Ishikawa (cell line): Measurements from ENCODE around the gene TM4SF5.

Experiments
- CEBPB ChIP-seq: IDR thresholded peaks from 2 replicates; pipeline ENCODE4 v1.6.1; 2012
- EGR1 ChIP-seq: IDR thresholded peaks from 2 replicates; pipeline ENCODE4 v1.6.1; 2012
- EP300 ChIP-seq: IDR thresholded peaks from 2 replicates; pipeline ENCODE4 v1.6.1; 2012; ENCODE audit warnings: borderline replicate concordance
- FOXM1 ChIP-seq: IDR thresholded peaks from 2 replicates; pipeline ENCODE4 v1.6.1; 2012; ENCODE audit warnings: low read depth, borderline replicate concordance
- NFIC ChIP-seq: IDR thresholded peaks from 2 replicates; pipeline ENCODE4 v1.6.1; 2012
- TAF1 ChIP-seq: IDR thresholded peaks from 2 replicates; pipeline ENCODE4 v1.6.1; 2012; ENCODE audit warnings: low read depth, mild to moderate bottlenecking
- TCF12 ChIP-seq: IDR thresholded peaks from 2 replicates; pipeline ENCODE4 v1.6.1; 2012; ENCODE audit warnings: low read depth
- TEAD4 ChIP-seq: IDR thresholded peaks from 2 replicates; pipeline ENCODE4 v1.6.1; 2012
- YY1 ChIP-seq: IDR thresholded peaks from 2 replicates; pipeline ENCODE4 v1.6.1; 2012; ENCODE audit warnings: low read depth
- ZBTB7A ChIP-seq: IDR thresholded peaks from 2 replicates; pipeline ENCODE4 v1.6.1; 2012; ENCODE audit warnings: low read depth
- TF ChIP-seq, protein P1 (sequence below): IDR thresholded peaks from 2 replicates; pipeline ENCODE4 v1.6.1; 2012; ENCODE audit warnings: low read depth, mild to moderate bottlenecking
- TF ChIP-seq, protein P2 (sequence below): IDR thresholded peaks from 2 replicates; pipeline ENCODE4 v1.6.1; 2012
- TF ChIP-seq, protein P3 (sequence below): IDR thresholded peaks from 2 replicates; pipeline ENCODE4 v1.6.1; 2012

Gene TM4SF5

DNA sequence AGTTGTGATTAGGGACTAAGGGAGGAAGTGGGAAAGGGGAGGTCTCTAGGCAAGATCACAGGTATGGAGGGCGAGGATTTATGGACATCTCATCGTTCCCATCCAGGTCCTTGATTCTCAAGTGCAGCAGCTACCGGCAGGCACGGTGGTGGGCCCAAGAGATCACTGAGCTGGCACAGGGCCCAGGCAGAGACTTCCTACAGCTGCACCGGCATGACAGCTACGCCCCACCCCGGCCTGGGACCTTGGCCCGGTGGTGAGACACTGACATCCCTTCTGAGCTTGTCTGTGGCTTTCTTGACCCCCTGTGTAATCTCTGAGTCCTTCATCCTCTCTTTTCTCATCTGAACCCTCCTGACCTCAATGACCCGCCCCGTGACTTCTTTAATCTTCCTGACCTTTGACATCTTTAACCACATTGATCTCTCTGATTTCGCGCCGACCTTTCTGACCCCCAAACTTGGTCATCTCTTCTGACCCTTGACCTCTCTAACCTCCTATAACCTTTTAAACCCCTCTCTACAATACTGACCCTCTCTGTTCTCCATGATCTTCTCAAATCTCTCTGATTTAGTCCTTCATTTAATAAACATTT lies 39.1 kb downstream of the TM4SF5 start:
- TF ChIP-seq EP300: no peak
- TF ChIP-seq ZBTB7A: no peak
- TF ChIP-seq, protein P1, sequence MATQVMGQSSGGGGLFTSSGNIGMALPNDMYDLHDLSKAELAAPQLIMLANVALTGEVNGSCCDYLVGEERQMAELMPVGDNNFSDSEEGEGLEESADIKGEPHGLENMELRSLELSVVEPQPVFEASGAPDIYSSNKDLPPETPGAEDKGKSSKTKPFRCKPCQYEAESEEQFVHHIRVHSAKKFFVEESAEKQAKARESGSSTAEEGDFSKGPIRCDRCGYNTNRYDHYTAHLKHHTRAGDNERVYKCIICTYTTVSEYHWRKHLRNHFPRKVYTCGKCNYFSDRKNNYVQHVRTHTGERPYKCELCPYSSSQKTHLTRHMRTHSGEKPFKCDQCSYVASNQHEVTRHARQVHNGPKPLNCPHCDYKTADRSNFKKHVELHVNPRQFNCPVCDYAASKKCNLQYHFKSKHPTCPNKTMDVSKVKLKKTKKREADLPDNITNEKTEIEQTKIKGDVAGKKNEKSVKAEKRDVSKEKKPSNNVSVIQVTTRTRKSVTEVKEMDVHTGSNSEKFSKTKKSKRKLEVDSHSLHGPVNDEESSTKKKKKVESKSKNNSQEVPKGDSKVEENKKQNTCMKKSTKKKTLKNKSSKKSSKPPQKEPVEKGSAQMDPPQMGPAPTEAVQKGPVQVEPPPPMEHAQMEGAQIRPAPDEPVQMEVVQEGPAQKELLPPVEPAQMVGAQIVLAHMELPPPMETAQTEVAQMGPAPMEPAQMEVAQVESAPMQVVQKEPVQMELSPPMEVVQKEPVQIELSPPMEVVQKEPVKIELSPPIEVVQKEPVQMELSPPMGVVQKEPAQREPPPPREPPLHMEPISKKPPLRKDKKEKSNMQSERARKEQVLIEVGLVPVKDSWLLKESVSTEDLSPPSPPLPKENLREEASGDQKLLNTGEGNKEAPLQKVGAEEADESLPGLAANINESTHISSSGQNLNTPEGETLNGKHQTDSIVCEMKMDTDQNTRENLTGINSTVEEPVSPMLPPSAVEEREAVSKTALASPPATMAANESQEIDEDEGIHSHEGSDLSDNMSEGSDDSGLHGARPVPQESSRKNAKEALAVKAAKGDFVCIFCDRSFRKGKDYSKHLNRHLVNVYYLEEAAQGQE: no peak
- TF ChIP-seq FOXM1: no peak
- no peak for TF ChIP-seq YY1

DNA sequence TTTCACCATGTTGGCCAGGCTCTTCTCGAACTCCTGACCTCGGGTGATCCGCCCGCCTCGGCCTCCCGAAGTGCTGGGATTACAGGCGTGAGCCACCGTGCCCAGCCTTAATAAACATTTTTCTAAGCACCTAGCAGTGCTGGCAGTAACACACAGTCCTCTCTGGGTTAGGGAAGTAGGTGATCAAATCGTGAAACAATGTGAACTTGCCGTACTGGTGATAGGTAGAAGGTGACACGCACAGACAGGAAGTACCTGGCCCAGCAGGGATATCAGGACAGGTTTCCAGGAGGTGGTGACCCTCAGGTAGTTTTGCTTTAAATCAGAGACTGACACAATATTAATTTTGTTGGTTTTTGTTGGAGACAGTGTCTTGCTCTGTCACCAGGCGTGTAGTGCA lies 39.8 kb downstream of the TM4SF5 start:
- no peak for TF ChIP-seq EP300
- no peak for TF ChIP-seq EGR1
- TF ChIP-seq, protein P2, sequence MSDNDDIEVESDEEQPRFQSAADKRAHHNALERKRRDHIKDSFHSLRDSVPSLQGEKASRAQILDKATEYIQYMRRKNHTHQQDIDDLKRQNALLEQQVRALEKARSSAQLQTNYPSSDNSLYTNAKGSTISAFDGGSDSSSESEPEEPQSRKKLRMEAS: no peak
- no peak for TF ChIP-seq YY1
- no peak for TF ChIP-seq FOXM1
- TF ChIP-seq TCF12: no peak
- TF ChIP-seq TAF1: no peak
- TF ChIP-seq CEBPB: no peak

DNA sequence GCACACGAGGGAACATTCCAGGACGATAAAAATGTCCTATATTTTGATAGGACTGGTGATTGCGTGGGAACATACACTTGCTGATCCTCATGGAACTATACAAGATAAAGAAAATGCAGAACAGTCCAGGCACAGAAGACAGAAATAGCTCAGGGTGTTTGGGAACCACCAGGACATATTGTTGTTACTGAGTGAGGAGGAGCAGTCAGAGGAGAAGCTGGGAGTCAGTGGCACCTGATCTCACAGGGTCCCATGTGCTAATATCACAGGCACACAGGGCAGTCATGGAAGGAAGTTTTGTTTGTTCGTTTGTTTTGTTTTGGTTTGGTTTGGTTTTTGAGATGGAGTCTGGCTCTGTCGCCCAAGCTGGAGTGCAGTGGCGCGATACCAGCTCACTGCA lies 41.0 kb downstream of the TM4SF5 start:
- TF ChIP-seq, protein P1: no peak
- no peak for TF ChIP-seq TCF12

DNA sequence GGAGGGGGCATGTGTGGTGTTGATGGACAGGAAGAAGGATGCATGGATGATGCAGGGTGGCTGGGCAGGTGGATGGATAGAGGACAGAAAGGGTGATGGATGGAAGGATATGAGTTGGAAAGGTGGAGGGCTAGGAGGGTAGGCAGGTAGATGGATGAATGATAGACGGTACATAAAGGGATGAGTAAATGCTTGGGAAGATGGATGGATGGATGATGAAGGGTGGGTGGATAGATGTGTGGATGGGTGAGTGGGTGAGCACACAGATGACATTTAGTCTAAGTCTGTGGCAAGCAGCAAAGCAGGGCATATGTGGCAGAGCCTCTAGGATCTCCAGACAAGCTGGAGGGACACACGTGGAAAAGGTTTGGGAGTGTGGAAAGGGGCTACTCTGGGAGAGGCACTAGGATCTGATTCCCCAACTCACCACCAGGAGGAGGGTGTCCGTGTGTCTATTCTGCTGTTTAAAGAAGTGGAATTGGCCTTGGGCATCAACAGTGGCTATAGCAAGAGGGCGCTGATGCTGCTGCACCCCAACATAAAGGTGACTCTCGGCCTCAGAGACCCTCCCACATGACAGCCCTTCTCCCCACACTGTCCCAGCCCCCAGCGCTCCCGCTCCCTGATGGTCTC lies 43.5 kb downstream of the TM4SF5 start:
- no peak for TF ChIP-seq NFIC
- TF ChIP-seq, protein P1: no peak
- TF ChIP-seq FOXM1: no peak
- TF ChIP-seq, protein P2: no peak
- no peak for TF ChIP-seq TAF1

DNA sequence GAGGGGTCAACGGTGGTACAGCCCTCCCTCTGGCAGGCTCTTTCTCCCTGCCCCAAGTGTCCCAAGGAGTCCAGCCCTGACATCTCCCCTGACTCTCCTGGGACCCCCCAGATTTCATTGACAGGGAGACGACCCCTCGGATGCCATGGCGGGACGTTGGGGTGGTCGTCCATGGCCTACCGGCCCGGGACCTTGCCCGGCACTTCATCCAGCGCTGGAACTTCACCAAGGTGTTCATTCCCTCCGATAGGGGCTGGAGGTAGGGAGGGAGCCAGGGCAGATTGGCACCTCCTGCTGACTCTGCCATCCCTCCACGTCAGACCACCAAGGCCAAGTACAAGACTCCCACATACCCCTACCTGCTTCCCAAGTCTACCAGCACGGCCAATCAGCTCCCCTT lies 45.1 kb downstream of the TM4SF5 start:
- TF ChIP-seq, protein P2: no peak
- no peak for TF ChIP-seq TCF12
- TF ChIP-seq FOXM1: no peak
- TF ChIP-seq NFIC: no peak
- no peak for TF ChIP-seq EP300
- no peak for TF ChIP-seq TEAD4
- no peak for TF ChIP-seq CEBPB
- TF ChIP-seq, protein P1: no peak
- TF ChIP-seq, protein P3, sequence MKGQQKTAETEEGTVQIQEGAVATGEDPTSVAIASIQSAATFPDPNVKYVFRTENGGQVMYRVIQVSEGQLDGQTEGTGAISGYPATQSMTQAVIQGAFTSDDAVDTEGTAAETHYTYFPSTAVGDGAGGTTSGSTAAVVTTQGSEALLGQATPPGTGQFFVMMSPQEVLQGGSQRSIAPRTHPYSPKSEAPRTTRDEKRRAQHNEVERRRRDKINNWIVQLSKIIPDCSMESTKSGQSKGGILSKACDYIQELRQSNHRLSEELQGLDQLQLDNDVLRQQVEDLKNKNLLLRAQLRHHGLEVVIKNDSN: no peak
- no peak for TF ChIP-seq YY1
